Mucosa of descending colon (tissue), 3 donors: ENCODE measurements around the gene LCN10. TPM values are rescaled to one million over a fixed set of nuclear protein-coding genes. Genes with fewer than 3 reads are reported as not detected.

ENCODE experiments used
- ATAC-seq: fragments of 200-7000 bp; cut with Tn5 transposase; one replicate; pipeline ENCODE4 v1.9.1; 2020; ENCODE audit warnings: mild to moderate bottlenecking, moderate library complexity
- DNase-seq, 3 donors: peaks; one replicate each; pipeline ENCODE4 v3.0.0-alpha.2; 2020
- H3K36me3 ChIP-seq: fragments of 200-600 bp; one replicate; pipeline ENCODE4 v1.8.0; 2021; ENCODE audit warnings: low read depth, mild to moderate bottlenecking
- H3K4me1 ChIP-seq: fragments of 200-600 bp; one replicate; pipeline ENCODE4 v1.8.0; 2021; ENCODE audit warnings: low read depth, mild to moderate bottlenecking
- H3K4me3 ChIP-seq: fragments of 200-600 bp; one replicate; pipeline ENCODE4 v1.8.0; 2021; ENCODE audit warnings: mild to moderate bottlenecking
- H3K9me3 ChIP-seq: fragments of 200-600 bp; one replicate; pipeline ENCODE4 v1.8.0; 2021; ENCODE audit warnings: mild to moderate bottlenecking
- intact Hi-C, 2 donors: fragments of 100-400 bp; cut with DNase I in 1 of 2; cut with micrococcal nuclease in 1 of 2; formaldehyde crosslinking; loops; one replicate each; pipeline versions ENCODE4 v1.11.0 to v1.11.1; 2022; cut with DNase I, micrococcal nuclease
- total RNA-seq, 3 donors: library from RNA; stranded (reverse); fragmentation: NEBNext Ultra II Directional in 2 of 3; extraction: Animal tissue kit (Norgen Biotek cat#: 25700) in 2 of 3; gene quantifications; one replicate each; pipeline versions ENCODE4 v1.2.1 to v1.2.4, GENCODE V29; 2021 to 2023
- TF ChIP-seq, protein P1 (sequence below): fragments of 200-600 bp; IDR thresholded peaks from one replicate; pipeline ENCODE4 v1.8.0; 2022; ENCODE audit warnings: antibody characterized with exemption, mild to moderate bottlenecking
- donor health status: DM: no; HTN: no; CAD: no; lungs with moderate emphysema.
- donor health status: DM: no; HTN: no; CAD: no.
- donor health status: DM: no; HTN: yes; CAD: no.

The LCN10 gene
- total RNA-seq, 3 donors from 2014 or later: 0.12 to 5.1 (median 2.7) TPM

- Histone ChIP-seq H3K4me1 (no peaks in the 10 kb centered on the region), H3K36me3 (no peaks in the 10 kb centered on the region), H3K4me3 (no peak overlapping the region), H3K9me3 (no peaks in the 10 kb centered on the region)
- TF ChIP-seq, protein P1, sequence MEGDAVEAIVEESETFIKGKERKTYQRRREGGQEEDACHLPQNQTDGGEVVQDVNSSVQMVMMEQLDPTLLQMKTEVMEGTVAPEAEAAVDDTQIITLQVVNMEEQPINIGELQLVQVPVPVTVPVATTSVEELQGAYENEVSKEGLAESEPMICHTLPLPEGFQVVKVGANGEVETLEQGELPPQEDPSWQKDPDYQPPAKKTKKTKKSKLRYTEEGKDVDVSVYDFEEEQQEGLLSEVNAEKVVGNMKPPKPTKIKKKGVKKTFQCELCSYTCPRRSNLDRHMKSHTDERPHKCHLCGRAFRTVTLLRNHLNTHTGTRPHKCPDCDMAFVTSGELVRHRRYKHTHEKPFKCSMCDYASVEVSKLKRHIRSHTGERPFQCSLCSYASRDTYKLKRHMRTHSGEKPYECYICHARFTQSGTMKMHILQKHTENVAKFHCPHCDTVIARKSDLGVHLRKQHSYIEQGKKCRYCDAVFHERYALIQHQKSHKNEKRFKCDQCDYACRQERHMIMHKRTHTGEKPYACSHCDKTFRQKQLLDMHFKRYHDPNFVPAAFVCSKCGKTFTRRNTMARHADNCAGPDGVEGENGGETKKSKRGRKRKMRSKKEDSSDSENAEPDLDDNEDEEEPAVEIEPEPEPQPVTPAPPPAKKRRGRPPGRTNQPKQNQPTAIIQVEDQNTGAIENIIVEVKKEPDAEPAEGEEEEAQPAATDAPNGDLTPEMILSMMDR: no peak
- DNase-seq: no peak
- ATAC-seq: no peak
- intact Hi-C loops: no loop called here
These were observed 11.4 kb upstream of the LCN10 start for GRCh38 chr9:136754059-136754572.

- H3K4me1 ChIP-seq: no peaks in the 10 kb centered on the region
- H3K36me3 ChIP-seq: no peaks in the 10 kb centered on the region
- DNase-seq (no peak), ATAC-seq (no peak)
- intact Hi-C loops: no loop called here
- TF ChIP-seq, protein P1: no peak
- H3K9me3 ChIP-seq: no peaks in the 10 kb centered on the region
- H3K4me3 ChIP-seq: no peak overlapping the region
These were observed 10.8 kb upstream of the LCN10 start for GRCh38 chr9:136753371-136754058.

GRCh38 chr9:136751814-136752213 is 9.1 kb upstream of the LCN10 start:
- ATAC-seq (no peak), DNase-seq (no peak)
- TF ChIP-seq, protein P1: no peak
- H3K9me3 ChIP-seq: no peaks in the 10 kb centered on the region
- no peaks in the 10 kb centered on the region for H3K36me3 ChIP-seq
- intact Hi-C loops: no loop called here
- H3K4me1 ChIP-seq: no peaks in the 10 kb centered on the region
- H3K4me3 ChIP-seq: no peak overlapping the region

GRCh38 chr9:136751244-136751643 is 8.5 kb upstream of the LCN10 start:
- DNase-seq (no peak), ATAC-seq (no peak)
- H3K4me3 ChIP-seq: no peak overlapping the region
- no peaks in the 10 kb centered on the region for H3K4me1 ChIP-seq
- no peaks in the 10 kb centered on the region for H3K36me3 ChIP-seq
- intact Hi-C loops: no loop called here
- no peaks in the 10 kb centered on the region for H3K9me3 ChIP-seq
- TF ChIP-seq, protein P1: no peak

- no peak for DNase-seq
- H3K4me1 ChIP-seq: no peaks in the 10 kb centered on the region
- no peak for ATAC-seq
- TF ChIP-seq, protein P1: no peak
- intact Hi-C loops: no loop called here
- no peaks in the 10 kb centered on the region for H3K36me3 ChIP-seq
- H3K9me3 ChIP-seq: no peaks in the 10 kb centered on the region
- no peak overlapping the region for H3K4me3 ChIP-seq
These were observed 7.8 kb upstream of the LCN10 start for GRCh38 chr9:136750526-136750925.
